AG04450 (cell line): Measurements from ENCODE around the gene CDK14. TPM values are rescaled to one million over a fixed set of nuclear protein-coding genes. Genes with fewer than 3 reads are reported as not detected.

ENCODE experiments used
- CTCF ChIA-PET: fragments of 300-600, 350-600 bp; formaldehyde crosslinking; extraction: SDS; loops from one replicate; lab custom pipeline; 2022; ENCODE audit warnings: antibody characterized with exemption, inconsistent platforms; lab: Charles Lee
- POLR2A ChIA-PET: fragments of 350-600 bp; formaldehyde crosslinking; extraction: SDS; loops from one replicate; lab custom pipeline; 2021; ENCODE audit warnings: antibody characterized with exemption, inconsistent platforms; lab: Yijun Ruan, JAX
- DNase-seq: peaks from one replicate; pipeline ENCODE4 v3.0.0-alpha.2; 2011; ENCODE audit warnings: low read depth, low spot score
- H3K27ac ChIP-seq: one replicate; pipeline ENCODE4 v1.5.1; 2012; ENCODE audit warnings: low read depth, low read length, control low read depth
- H3K27me3 ChIP-seq: one replicate; pipeline ENCODE4 v1.6.0; 2012; ENCODE audit warnings: low read length; ENCODE audit not compliant: control insufficient read depth, insufficient read depth
- H3K4me3 ChIP-seq: 2 replicates; pipeline ENCODE4 v1.5.1; 2011; ENCODE audit warnings: mild to moderate bottlenecking, low read depth, low read length, control low read depth
- H3K9me3 ChIP-seq: 2 replicates; pipeline ENCODE4 v1.5.1; 2012; ENCODE audit warnings: low read length; ENCODE audit not compliant: control insufficient read depth, insufficient read depth
- polyA plus RNA-seq: library from polyadenylated mRNA; depleted of rRNA; stranded (reverse); fragments of >200 nt; gene quantifications from 2 replicates; pipeline ENCODE4 v1.2.3, GENCODE V29; 2011
- TF ChIP-seq, protein P1 (sequence below): IDR thresholded peaks from 2 replicates; pipeline ENCODE4 v1.5.1; 2011; ENCODE audit warnings: low read depth, low read length, control low read depth, inconsistent platforms

The CDK14 gene
- polyA plus RNA-seq, 1 experiment: 28.4 TPM

DNA sequence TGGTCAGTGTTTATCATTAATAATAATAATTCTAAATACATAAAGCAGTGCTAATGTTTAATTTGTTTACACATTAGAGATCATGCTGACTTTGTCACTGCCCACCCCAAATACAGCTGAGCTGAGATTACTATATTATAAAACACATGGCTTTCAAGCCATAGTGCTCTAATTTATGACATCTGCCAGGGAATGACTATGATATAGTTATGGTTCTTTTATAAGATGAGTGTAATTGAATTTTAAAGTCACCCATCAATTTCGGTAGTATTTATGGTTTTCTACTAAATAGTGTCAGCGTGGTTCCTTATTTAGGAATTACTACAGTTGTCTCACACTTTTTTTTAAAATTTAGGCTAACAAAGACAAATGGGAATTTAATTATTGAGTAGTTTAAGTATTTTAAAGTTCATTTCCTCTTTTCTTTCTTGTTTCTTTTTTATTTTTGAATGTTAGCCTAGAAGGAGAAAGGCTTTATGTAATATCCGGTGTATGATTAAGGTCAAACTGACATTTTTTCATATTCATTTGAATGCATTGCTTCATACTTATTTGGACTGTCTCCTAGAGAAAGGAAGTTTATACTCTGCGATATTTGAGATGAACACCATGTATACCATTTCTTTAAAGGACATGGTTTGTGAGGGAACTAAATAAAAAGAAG lies 3.9 kb downstream of the CDK14 start:
- POLR2A ChIA-PET: no interaction called here
- Histone ChIP-seq H3K4me3 (no peak overlapping the region), H3K9me3 (peaks cover 2% of the 10 kb centered on the region; the same call in 1 of the 2 replicates), H3K27me3 (no peaks in the 10 kb centered on the region), H3K27ac (no peak overlapping the region)
- TF ChIP-seq, protein P1, sequence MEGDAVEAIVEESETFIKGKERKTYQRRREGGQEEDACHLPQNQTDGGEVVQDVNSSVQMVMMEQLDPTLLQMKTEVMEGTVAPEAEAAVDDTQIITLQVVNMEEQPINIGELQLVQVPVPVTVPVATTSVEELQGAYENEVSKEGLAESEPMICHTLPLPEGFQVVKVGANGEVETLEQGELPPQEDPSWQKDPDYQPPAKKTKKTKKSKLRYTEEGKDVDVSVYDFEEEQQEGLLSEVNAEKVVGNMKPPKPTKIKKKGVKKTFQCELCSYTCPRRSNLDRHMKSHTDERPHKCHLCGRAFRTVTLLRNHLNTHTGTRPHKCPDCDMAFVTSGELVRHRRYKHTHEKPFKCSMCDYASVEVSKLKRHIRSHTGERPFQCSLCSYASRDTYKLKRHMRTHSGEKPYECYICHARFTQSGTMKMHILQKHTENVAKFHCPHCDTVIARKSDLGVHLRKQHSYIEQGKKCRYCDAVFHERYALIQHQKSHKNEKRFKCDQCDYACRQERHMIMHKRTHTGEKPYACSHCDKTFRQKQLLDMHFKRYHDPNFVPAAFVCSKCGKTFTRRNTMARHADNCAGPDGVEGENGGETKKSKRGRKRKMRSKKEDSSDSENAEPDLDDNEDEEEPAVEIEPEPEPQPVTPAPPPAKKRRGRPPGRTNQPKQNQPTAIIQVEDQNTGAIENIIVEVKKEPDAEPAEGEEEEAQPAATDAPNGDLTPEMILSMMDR: no peak
- no peak for DNase-seq
- CTCF ChIA-PET: no interaction called here

DNA sequence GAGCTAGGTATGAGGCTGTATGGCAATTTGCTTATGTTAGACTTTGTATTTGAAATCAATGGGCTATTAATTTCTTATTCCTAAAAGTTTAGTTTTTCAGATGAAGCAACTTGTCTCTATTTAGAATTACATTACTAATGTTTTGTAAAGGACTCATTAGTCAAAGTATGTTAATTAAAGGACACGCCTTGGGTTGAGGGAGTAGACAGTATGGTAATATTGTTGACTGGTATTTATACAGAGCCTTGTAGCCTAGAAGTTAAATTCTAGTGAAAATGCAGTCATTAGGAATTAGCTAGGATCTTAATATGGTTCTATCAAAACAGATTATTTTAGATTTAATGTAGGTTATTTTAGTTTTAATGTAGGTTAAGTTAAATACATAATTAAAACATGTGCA lies 6.2 kb downstream of the CDK14 start:
- TF ChIP-seq, protein P1: no peak
- no peak for DNase-seq
- ChIA-PET POLR2A (no interaction called here), CTCF (interaction anchor here (1.9 to 2.0 kb wide), 2 partner anchors 27 to 432 kb away, joined by 6 to 8 read pairs; no protein-coding TSS in a partner anchor)
- Histone ChIP-seq H3K4me3 (no peak overlapping the region), H3K9me3 (no peaks in the 10 kb centered on the region; the same call in 1 of the 2 replicates), H3K27ac (no peak overlapping the region), H3K27me3 (no peaks in the 10 kb centered on the region)

DNA sequence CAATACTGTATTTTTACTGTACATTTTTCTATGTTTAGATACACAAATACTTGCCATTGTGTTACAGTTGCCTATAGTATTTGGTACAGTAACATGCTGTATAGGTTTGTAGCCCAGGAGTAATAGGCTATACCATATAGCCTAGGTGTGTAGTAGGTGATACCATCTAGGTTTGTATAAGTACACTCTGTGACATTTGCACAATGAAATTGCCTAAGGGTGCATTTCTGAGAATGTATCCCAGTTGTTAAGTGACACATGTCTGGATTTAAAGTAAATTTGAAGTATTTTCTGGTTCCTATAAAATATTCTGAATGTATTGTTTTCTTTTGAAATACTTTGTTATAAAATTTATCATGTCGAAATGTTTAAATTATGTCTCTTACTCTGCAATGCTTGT lies 7.2 kb downstream of the CDK14 start:
- ChIA-PET CTCF (interaction anchor here (1.9 to 2.0 kb wide), 2 partner anchors 26 to 431 kb away, joined by 6 to 8 read pairs; no protein-coding TSS in a partner anchor), POLR2A (no interaction called here)
- Histone ChIP-seq H3K27ac (no peak overlapping the region), H3K9me3 (no peaks in the 10 kb centered on the region; the same call in 1 of the 2 replicates), H3K4me3 (no peak overlapping the region), H3K27me3 (no peaks in the 10 kb centered on the region)
- TF ChIP-seq, protein P1: no peak
- no peak for DNase-seq

DNA sequence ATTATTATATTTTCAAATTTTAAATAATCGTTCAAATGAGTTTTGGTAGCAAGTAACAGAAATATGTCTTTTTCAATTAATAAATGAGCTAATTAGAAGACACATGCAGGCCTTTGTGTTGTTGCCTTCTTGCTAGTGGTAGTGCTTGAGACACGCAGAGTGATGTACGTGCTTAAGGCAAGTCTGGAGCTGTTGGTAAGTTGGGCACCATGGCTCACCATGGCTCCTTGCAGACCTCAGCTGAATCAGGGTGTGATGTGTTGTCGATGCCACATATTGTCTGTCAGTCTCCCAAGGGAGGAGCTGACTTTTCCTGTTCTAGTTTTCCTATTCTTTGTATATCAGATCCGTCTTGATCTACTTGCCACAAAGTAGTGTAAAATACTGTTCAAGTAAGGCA lies 8.3 kb downstream of the CDK14 start:
- Histone ChIP-seq H3K9me3 (no peaks in the 10 kb centered on the region), H3K27me3 (no peaks in the 10 kb centered on the region), H3K4me3 (no peak overlapping the region), H3K27ac (no peak overlapping the region)
- TF ChIP-seq, protein P1: no peak
- DNase-seq: no peak
- CTCF ChIA-PET: no interaction called here
- POLR2A ChIA-PET: no interaction called here

DNA sequence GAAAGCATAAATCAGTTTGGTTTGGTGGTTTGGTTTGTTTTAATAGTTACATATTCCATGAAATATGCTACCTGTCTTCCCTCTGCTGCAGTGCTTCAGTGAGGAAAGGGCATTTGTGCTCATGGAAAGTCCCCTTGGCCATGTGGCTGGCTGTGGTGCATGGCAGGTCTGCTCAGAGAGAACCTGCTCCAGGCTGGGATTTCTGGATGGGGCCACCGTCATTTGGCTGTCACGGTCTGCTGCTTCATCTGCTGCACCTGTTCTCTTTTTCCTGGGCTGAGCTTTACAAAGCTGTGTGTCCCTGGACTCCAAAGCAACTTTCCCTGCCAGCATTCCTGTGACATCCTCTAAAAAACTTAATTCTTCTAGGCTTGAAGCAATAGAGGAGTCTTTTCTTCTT lies 8.9 kb downstream of the CDK14 start:
- Histone ChIP-seq H3K27ac (no peak overlapping the region), H3K4me3 (no peak overlapping the region), H3K9me3 (no peaks in the 10 kb centered on the region), H3K27me3 (no peaks in the 10 kb centered on the region)
- DNase-seq: no peak
- TF ChIP-seq, protein P1: no peak
- POLR2A ChIA-PET: no interaction called here
- CTCF ChIA-PET: interaction anchor here (0.6 to 3.1 kb wide), 3 partner anchors 9 to 485 kb away, joined by 3 to 17 read pairs (median 4); partner anchors contain the start of gene CDK14
